ENCODE data around the gene RUSC1. TPM values are rescaled to one million over a fixed set of nuclear protein-coding genes. Genes with fewer than 3 reads are reported as not detected.

Gene RUSC1
- total RNA-seq, 6 experiments from 2014 or later: 4.6 to 12.7 (median 7.6) TPM

GRCh38 chr1:155277070-155277901 lies 43.4 kb upstream of the RUSC1 start, which contains the start of gene HCN3:
TSS of gene HCN3 (plus strand) at chr1:155277463. CDS start at chr1:155277591, 128 bp downstream.
- no peaks in the 10 kb centered on the region for H3K27me3 ChIP-seq
- peaks cover 0 to 4% (median 2%) of the 10 kb centered on the region in 4 donors for H3K4me1 ChIP-seq
- peak within 1 kb of the TSS; percentile 64 to 73 (median 68) for H3K4me3 ChIP-seq
- no peak within 1 kb of the TSS for H3K27ac ChIP-seq
- intact Hi-C loops (cut with DNase I): loop anchor here (5.0 kb wide), 1 partner anchor 45 kb away; the partner anchor contains the start of gene RUSC1 (in 2 of the 2)
- peak; percentile 99 for DNase-seq
- no peak for TF ChIP-seq POLR2A (IDR thresholded peaks at IDR 0.05)
- peak; percentile 67 to 90 (median 87) for TF ChIP-seq CTCF (IDR thresholded peaks at IDR 0.05)
- 2% methylated on average over 13 of the region's 68 CpGs for whole genome bisulfite sequencing (ENCODE audit: insufficient coverage, low coverage, low lambda C conversion rate, missing lambda C conversion rate)
- no peaks in the 10 kb centered on the region for H3K36me3 ChIP-seq
- peak; percentile 85 to 90 (median 89) for ATAC-seq
- no peaks in the 10 kb centered on the region for H3K9me3 ChIP-seq

- WGBS (ENCODE audit: insufficient coverage, low coverage, low lambda C conversion rate, missing lambda C conversion rate): 2% methylated on average over 16 of the region's 29 CpGs
- H3K36me3 ChIP-seq: no peaks in the 10 kb centered on the region
- H3K9me3 ChIP-seq: no peaks in the 10 kb centered on the region
- H3K4me1 ChIP-seq: no peaks in the 10 kb centered on the region
- peak in 2 of 4 donors; percentile 1 to 12 for ATAC-seq
- H3K4me3 ChIP-seq: peak overlapping the region; percentile 64 to 73 (median 68)
- H3K27me3 ChIP-seq: no peaks in the 10 kb centered on the region
- no peak overlapping the region for H3K27ac ChIP-seq
- TF ChIP-seq CTCF (IDR thresholded peaks at IDR 0.05): peak in 3 of 4 donors; percentile 10 to 19 (median 14)
- no peak for TF ChIP-seq POLR2A (IDR thresholded peaks at IDR 0.05)
- peak in 2 of 3 donors; percentile 64 to 67 for DNase-seq
- intact Hi-C loops (cut with DNase I): loop anchor here (5.0 kb wide), 1 partner anchor 44 kb away; the partner anchor contains the start of gene RUSC1 (in 2 of the 2)
Measured at GRCh38 chr1:155277902-155278688, 42.6 kb upstream of the RUSC1 start.

GRCh38 chr1:155278689-155279160 lies 42.0 kb upstream of the RUSC1 start:
- H3K4me3 ChIP-seq: no peak overlapping the region

More at GRCh38 chr1:155278689-155279160, 42.0 kb upstream of the RUSC1 start:
- TF ChIP-seq CTCF (IDR thresholded peaks at IDR 0.05) (no peak), POLR2A (IDR thresholded peaks at IDR 0.05) (no peak)
- intact Hi-C loops (cut with DNase I): loop anchor here (5.0 kb wide), 1 partner anchor 44 kb away; the partner anchor contains the start of gene RUSC1 (in 2 of the 2)
- Histone ChIP-seq H3K4me1 (no peaks in the 10 kb centered on the region), H3K9me3 (no peaks in the 10 kb centered on the region), H3K27ac (no peak overlapping the region), H3K27me3 (no peaks in the 10 kb centered on the region), H3K36me3 (no peaks in the 10 kb centered on the region)
- no peak for DNase-seq
- no peak for ATAC-seq
- 78% methylated on average over 10 of the region's 10 CpGs for WGBS (ENCODE audit: insufficient coverage, low coverage, low lambda C conversion rate, missing lambda C conversion rate)

Data from right lobe of liver (tissue), 6 donors.